ENCODE results near the gene ACOT13.
"Not testable (repeated sequence)": the region's sequence is repeated elsewhere in the genome, so short reads cannot be mapped to it uniquely, and the experiment has no call there.

ACOT13 gene

DNA sequence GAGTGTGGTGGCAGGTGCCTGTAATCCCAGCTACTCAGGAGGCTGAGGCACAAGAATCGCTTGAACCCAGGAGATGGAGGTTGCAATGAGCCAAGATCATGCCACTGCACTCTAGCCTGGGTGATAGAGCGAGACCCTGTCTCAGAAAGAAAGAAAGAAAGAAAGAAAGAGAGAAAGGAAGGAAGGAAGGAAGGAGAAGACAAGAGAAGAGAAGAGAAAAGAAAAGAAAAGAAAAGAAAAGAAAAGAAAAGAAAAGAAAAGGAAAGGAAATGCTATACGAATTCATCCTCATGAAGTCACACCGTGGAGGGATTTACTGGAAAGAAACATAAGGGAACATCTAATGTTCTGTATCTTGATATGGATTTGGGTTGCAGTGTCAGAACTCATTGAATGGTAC lies 67.8 kb downstream of the ACOT13 start:
- DNase-seq: not testable (repeated sequence)

DNA sequence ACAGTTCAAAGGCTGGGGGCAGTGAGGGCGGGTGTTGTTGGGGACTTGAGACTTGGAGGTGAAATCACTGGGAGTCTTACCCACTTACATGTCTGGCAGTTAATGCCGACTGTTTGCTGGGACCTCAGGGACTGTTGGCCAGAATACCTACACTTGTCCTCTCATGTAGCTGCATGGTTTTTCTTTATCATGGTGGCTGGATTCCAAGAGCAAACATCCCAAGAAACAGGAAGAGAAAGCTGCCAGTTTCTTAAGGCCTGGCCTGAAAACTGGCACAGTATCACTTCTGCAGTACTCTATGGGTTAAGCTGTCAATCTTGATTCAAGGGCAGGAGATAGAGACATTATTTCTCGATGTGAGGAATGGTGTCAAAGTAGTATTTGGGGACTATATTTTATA lies 71.9 kb downstream of the ACOT13 start:
- no peak for DNase-seq

- DNase-seq: no peak
Measured at GRCh38 chr6:24740861-24741260, 74.0 kb downstream of the ACOT13 start.

- DNase-seq: no peak
Measured at GRCh38 chr6:24742216-24742738, 75.4 kb downstream of the ACOT13 start.

GRCh38 chr6:24743265-24743943 lies 76.5 kb downstream of the ACOT13 start:
- peak; percentile 48 for DNase-seq

DNA sequence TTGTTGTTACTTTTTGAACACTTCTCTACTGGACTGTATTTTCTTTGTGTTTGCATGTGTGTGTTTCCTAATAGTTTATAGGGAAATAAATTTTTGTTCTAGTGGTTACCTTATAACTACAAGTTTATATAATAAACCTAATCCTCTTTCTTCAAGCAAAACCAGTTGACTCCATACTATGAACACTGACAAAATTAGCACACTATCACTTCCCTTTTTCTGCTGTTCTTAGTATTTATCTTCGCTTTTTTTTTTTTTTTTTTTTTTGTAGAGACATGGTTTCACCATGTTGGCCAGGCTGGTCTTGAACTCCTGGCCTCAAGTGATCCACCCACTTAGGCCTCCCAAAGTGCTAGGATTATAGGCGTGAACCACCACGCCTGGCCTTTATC lies 77.1 kb downstream of the ACOT13 start:
- DNase-seq: no peak

- DNase-seq: no peak
Measured at GRCh38 chr6:24744911-24745310, 78.0 kb downstream of the ACOT13 start.

DNA sequence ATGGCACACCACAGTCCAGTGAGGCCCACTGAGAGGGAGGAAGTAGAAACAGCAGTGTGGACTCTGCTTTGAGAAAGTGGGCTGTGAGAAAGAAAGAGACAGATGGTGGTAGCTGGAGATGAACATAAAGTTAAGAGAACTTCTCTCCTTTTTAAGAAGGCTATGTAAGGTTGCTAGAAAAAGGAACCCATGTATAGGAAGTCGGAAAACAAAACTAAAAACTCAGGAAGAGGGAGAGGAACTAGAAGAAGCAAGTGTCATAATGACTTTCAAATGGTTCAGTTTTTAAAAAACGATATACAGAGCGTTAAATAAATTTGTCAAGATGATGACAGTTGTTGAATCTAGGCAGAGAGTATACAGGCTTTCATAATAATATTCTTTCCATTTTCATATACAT lies 82.4 kb downstream of the ACOT13 start:
- DNase-seq: no peak

DNA sequence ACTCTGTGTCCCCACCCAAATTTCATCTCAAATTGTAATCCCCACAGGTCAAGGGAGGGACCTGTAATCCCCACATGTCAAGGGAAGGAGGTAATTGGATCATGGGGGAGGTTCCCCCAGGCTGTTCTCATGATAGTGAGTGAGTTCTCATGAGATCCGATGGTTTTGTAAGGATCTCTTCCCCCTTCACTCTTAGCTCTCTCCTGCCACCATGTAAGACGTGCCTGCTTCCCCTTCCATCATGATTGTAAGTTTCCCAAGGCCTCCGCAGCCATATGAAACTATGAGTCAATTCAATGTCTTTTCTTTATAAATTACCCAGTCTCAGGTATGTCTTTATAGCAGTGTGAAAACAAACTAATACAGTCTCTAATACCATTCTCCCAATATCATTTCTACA lies 84.0 kb downstream of the ACOT13 start:
- DNase-seq: not testable (repeated sequence)

DNA sequence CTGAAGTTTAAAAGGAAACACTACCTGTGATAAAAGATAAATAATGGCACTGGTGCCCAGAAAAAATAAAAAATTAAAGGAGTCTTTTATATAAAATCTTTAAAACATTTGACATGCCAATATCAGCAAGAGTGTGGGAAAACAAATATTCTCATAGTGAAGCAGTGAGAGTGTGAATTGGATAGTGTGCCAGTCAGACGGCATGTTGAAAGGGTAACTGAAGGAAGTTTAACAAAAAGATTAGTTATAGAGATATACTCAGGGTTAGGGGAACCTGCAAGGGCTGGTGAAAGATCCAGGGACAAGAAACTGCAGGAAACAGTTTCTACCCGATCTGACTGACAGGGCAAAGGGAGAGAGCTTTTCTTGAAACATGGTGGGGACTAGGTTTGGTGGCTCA lies 85.6 kb downstream of the ACOT13 start:
- DNase-seq: no peak

DNA sequence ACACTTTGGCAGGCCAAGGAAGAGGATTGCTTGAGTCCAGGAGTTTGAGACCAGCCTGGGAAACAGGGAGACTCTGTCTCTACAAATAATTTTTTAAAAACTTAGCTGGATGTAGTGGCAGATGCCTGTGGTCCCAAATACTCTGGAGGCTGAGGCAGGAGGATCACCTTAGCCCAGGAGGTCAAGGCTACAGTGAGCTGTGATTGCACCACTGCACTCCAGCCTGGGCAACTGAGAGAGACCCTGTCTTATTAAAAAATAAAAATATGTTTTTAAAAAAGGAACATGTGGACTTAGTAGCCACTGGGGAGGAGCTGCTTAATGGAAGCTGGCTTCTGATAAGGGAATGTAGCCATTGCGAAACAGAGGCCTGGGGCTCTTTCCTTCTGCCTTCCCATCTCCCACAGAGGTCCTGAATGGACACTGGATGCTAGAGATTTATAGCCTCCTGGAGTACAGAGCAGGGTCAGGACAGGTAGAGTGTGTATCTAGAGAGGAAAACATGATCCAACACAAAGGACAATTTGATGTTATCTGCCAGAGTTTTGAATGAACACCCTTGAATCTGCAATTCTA lies 86.1 kb downstream of the ACOT13 start:
- DNase-seq: no peak

DNA sequence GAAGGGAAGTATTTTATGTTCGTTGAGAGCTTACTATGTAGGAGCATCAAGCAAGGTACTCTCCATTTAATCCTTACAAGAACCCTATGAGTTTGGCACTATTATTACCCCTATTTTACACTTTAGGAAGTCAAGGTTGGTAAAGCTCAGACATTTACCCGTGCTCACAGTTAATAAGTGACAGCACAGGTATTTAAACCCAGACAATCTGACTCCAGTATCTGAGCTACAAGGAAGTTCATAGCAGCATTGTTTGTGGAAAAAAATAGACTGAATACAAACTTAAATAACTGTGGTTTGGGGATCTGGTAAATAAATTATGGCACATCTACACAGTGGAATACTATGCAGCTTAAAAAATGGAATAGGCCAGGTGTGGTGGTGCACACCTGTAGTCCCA lies 86.7 kb downstream of the ACOT13 start:
- no peak for DNase-seq

GRCh38 chr6:24754378-24754777 lies 87.5 kb downstream of the ACOT13 start:
- DNase-seq: not testable (repeated sequence)
